K562 (cell line): Measurements from ENCODE around the gene IKBKG. TPM values are rescaled to one million over a fixed set of nuclear protein-coding genes. Genes with fewer than 3 reads are reported as not detected.

Experiments used
- ATAC-seq: fragments of 200-7000 bp; cut with Tn5 transposase; 3 replicates; pipeline ENCODE4 v1.9.1; 2020; ENCODE audit warnings: moderate library complexity
- BruUV-seq: library from RNA; stranded (reverse); fragments of 400-500 nt; replicated peaks from 2 replicates; lab custom pipeline; 2021; lab: Mats Ljungman, UMichigan
- CTCF ChIA-PET: fragments of 300-600 bp; formaldehyde crosslinking; extraction: SDS; loops from one replicate; lab custom pipeline; 2021; ENCODE audit warnings: low intra/inter-chr PET ratio; lab: Yijun Ruan, JAX
- POLR2A ChIA-PET: fragments of 300-600, 350-650 bp; sonication (Branson Sonifier 250); formaldehyde crosslinking; extraction: SDS; loops from one replicate; lab custom pipeline; 2021; ENCODE audit warnings: antibody characterized with exemption, inconsistent platforms; lab: Yijun Ruan, JAX
- DNase-seq, 4 experiments: peaks; one replicate each; pipeline versions ENCODE4 v3.0.0 to v3.0.0-alpha.2; 2011 to 2018; ENCODE audit warnings: low spot score in 3 of 4, mixed read lengths in 3 of 4; ENCODE audit errors: extremely low read depth in 1 of 4
- FAIRE-seq: peaks from 2 replicates; lab custom pipeline; 2011; peaks lifted over from hg19 to GRCh38; lab: Jason Lieb, UNC
- H2AFZ ChIP-seq: 2 replicates; pipeline ENCODE4 v1.6.0; 2011; ENCODE audit warnings: low read depth, low read length, control low read depth, inconsistent platforms
- H3K27ac ChIP-seq: fragments of 200-600 bp; 3 replicates; pipeline ENCODE4 v1.8.0; 2011; ENCODE audit warnings: low read depth, mild to moderate bottlenecking, control low read depth, inconsistent platforms, low read length, moderate library complexity, mixed read lengths; ENCODE audit errors: extremely low read depth
- H3K27me3 ChIP-seq, 2 experiments: fragments of 300-600 bp in 1 of 2; 2 replicates in 1 of 2; 3 replicates in 1 of 2; pipeline versions ENCODE4 v1.6.0 to v1.8.0; 2011; ENCODE audit warnings: inconsistent platforms in 2 of 2, low read length in 2 of 2, mild to moderate bottlenecking in 1 of 2, mixed read lengths in 1 of 2, moderate library complexity in 1 of 2; ENCODE audit not compliant: control insufficient read depth in 2 of 2, insufficient read depth in 2 of 2
- H3K36me3 ChIP-seq: fragments of 300-600 bp; 3 replicates; pipeline ENCODE4 v1.8.0; 2011; ENCODE audit warnings: mild to moderate bottlenecking, low read length, inconsistent platforms; ENCODE audit not compliant: control insufficient read depth, insufficient read depth
- H3K4me1 ChIP-seq, 2 experiments: fragments of 200-600 bp in 1 of 2; replicated peaks in 1 of 2; 2 replicates in 1 of 2; 3 replicates in 1 of 2; pipeline versions ENCODE4 v1.5.1 to v1.8.0; 2011; ENCODE audit warnings: inconsistent platforms in 2 of 2, low read length in 2 of 2, mild to moderate bottlenecking in 1 of 2, mixed read lengths in 1 of 2, moderate library complexity in 1 of 2; ENCODE audit not compliant: control insufficient read depth in 2 of 2, insufficient read depth in 2 of 2
- H3K4me2 ChIP-seq: 2 replicates; pipeline ENCODE4 v1.6.1; 2011; ENCODE audit warnings: low read length, control low read depth, inconsistent platforms, mixed read lengths; ENCODE audit not compliant: insufficient read depth
- H3K4me3 ChIP-seq: fragments of 200-600 bp; sonication (generic), shearing (Covaris generic); 2 replicates; pipeline ENCODE4 v1.5.1; 2016; ENCODE audit warnings: control low read depth, inconsistent platforms
- H3K79me2 ChIP-seq: fragments of 200-600 bp; 3 replicates; pipeline ENCODE4 v1.8.0; 2011; ENCODE audit warnings: low read length, inconsistent platforms; ENCODE audit not compliant: control insufficient read depth, insufficient read depth
- H3K9ac ChIP-seq, 2 experiments: 2 replicates each; pipeline versions ENCODE4 v1.6.0 to v1.6.1; 2011; ENCODE audit warnings: low read depth in 2 of 2, low read length in 2 of 2, control low read depth in 1 of 2, inconsistent platforms in 1 of 2, mild to moderate bottlenecking in 1 of 2, mixed read lengths in 1 of 2; ENCODE audit not compliant: insufficient read depth in 1 of 2
- H3K9me1 ChIP-seq: one replicate; pipeline ENCODE4 v1.6.0; 2011; ENCODE audit warnings: inconsistent platforms, mild to moderate bottlenecking, low read length, moderate library complexity; ENCODE audit not compliant: control insufficient read depth, insufficient read depth
- H3K9me3 ChIP-seq: replicated peaks from 2 replicates; pipeline ENCODE4 v1.5.1; 2011; ENCODE audit warnings: low read depth, low read length, inconsistent platforms; ENCODE audit not compliant: control insufficient read depth, insufficient read depth
- H4K20me1 ChIP-seq: replicated peaks from 2 replicates; pipeline ENCODE4 v1.6.1; 2011; ENCODE audit warnings: low read length, inconsistent platforms, mixed read lengths; ENCODE audit not compliant: control insufficient read depth, insufficient read depth
- FOSL1 ChIP-seq: fragments of 200-800 bp; sonication (Bioruptor generic); conservative IDR thresholded peaks from 2 replicates; pipeline ENCODE4 v1.6.1; 2016; ENCODE audit warnings: missing genetic modification characterization, missing compliant biosample characterization
- MEF2D ChIP-seq: conservative IDR thresholded peaks from 2 replicates; pipeline ENCODE4 v1.6.1; 2016; ENCODE audit warnings: low read depth, missing genetic modification characterization, missing compliant biosample characterization
- MTA1 ChIP-seq: fragments of 450-650 bp; IDR thresholded peaks from 2 replicates; pipeline ENCODE4 v1.6.1; 2017; ENCODE audit warnings: borderline replicate concordance
- MTA2 ChIP-seq: fragments of 450-650 bp; IDR thresholded peaks from 2 replicates; pipeline ENCODE4 v1.6.1; 2016; ENCODE audit warnings: low read depth
- RERE ChIP-seq: sonication (generic); formaldehyde crosslinking; IDR thresholded peaks from 2 replicates; pipeline ENCODE4 v1.8.0; 2023; ENCODE audit warnings: missing genetic modification reagents, mild to moderate bottlenecking, borderline replicate concordance
- WGBS: fragments of 100-300 bp; shearing (Covaris generic); methylation state at CpG from one replicate; pipeline ENCODE4 v1.1.6; 2016; ENCODE audit warnings: low coverage, mixed read lengths; ENCODE audit not compliant: insufficient coverage; ENCODE audit errors: missing lambda C conversion rate; 5-methylcytosine and 5-hydroxymethylcytosine counted together
- in situ Hi-C: fragments of 300-500 bp; cut with MboI; formaldehyde crosslinking; loops from 4 replicates; pipeline ENCODE4 v1.15.0; 2018; ENCODE audit warnings: inconsistent platforms, mixed read lengths
- intact Hi-C: fragments of 100-400 bp; cut with micrococcal nuclease; formaldehyde crosslinking; loops from 2 replicates; pipeline ENCODE4 v1.14.2; 2022
- polyA plus RNA-seq, 8 experiments: library from polyadenylated mRNA; depleted of rRNA in 4 of 8; stranded (reverse) in 5 of 8; unstranded in 3 of 8; fragments of >200 nt; fragmentation: Nextera tagmentation in 2 of 8; fragmentation: Illumina TruSeq in 1 of 8; extraction: Ambion mirVana in 2 of 8; extraction: Trizol in 1 of 8; gene quantifications; 2 replicates each; pipeline versions ENCODE4 v1.2.1 to v1.2.3, GENCODE V29; 2011 to 2014; ENCODE audit warnings: inconsistent platforms in 1 of 8, missing spikeins in 1 of 8
- total RNA-seq, 7 experiments: library from RNA; depleted of rRNA in 6 of 7; stranded (reverse); fragments of >200 nt in 6 of 7; fragmentation: Illumina TruSeq in 2 of 7; extraction: Trizol in 2 of 7; gene quantifications; 2 replicates each; pipeline versions ENCODE4 v1.2.1 to v1.2.3, GENCODE V29; 2011 to 2021; ENCODE audit warnings: low replicate concordance in 1 of 7

IKBKG gene
- total and polyA plus RNA-seq, 9 of the 15 experiments (the other 6 are each of a cell fraction or from before 2014, with no cell fraction given), result 0.68 to 60.0 (median 21.9) TPM

GRCh38 chrX:154505734-154506133 is 41.7 kb upstream of the IKBKG start:
- ChIA-PET POLR2A (interaction anchor here (1.0 kb wide), 1 partner anchor 9 kb away, joined by 3 read pairs; no protein-coding TSS in a partner anchor), CTCF (no interaction called here)
- no peak overlapping the region for H3K4me2 ChIP-seq
- peaks cover 3 to 5% of the 10 kb centered on the region in 2 experiments; a peak in 4 of 5 replicates for H3K4me1 ChIP-seq
- DNase-seq, result no peak
- no peaks in the 10 kb centered on the region; the same call in 1 of the 2 replicates for H3K9me3 ChIP-seq
- no peaks in the 10 kb centered on the region for H3K9me1 ChIP-seq
- no TSS peak for BruUV-seq
- H3K27ac ChIP-seq, result no peak overlapping the region
- H3K36me3 ChIP-seq, result peaks cover 50% of the 10 kb centered on the region; the same call in 2 of the 3 replicates
- intact Hi-C loops, result no loop called here
- peak overlapping the region in 1 of 2 experiments; percentile 40; a peak in 1 of 4 replicates for H3K9ac ChIP-seq
- no peak for TF ChIP-seq MEF2D
- no peak for TF ChIP-seq MTA2
- TF ChIP-seq FOSL1, result 0 out of 2 replicates have a peak, but pooled peaks have one; percentile 26
- no peak for TF ChIP-seq RERE (CRISPR knock-in tag)
- no peak for TF ChIP-seq MTA1
- TF ChIP-seq, all 486 proteins: peak for 1
- in situ Hi-C loops, result no loop called here
- H3K27me3 ChIP-seq, result no peaks in the 10 kb centered on the region
- H3K4me3 ChIP-seq, result no peak overlapping the region
- no peaks in the 10 kb centered on the region for H4K20me1 ChIP-seq
- no peak for ATAC-seq
- H2AFZ ChIP-seq, result no peak overlapping the region
- no peak for FAIRE-seq
- WGBS, result 80% methylated on average over 11 of the region's 12 CpGs
- H3K79me2 ChIP-seq, result no peaks in the 10 kb centered on the region
